HUES6 (cell line): ENCODE data around the gene VDAC1.
A peak's percentile ranks its signal among the peaks of the same experiment; 100 is the strongest.
"Not testable (repeated sequence)": the region's sequence is repeated elsewhere in the genome, so short reads cannot be mapped to it uniquely, and the experiment has no call there.

Source experiments
- H3K27ac ChIP-seq: 2 replicates; pipeline ENCODE4 v1.7.0; 2013; ENCODE audit warnings: low read depth, mild to moderate bottlenecking, low read length, inconsistent platforms
- H3K27me3 ChIP-seq: 2 replicates; pipeline ENCODE4 v1.6.1; 2013; ENCODE audit warnings: low read length; ENCODE audit not compliant: control insufficient read depth, insufficient read depth
- H3K36me3 ChIP-seq: 2 replicates; pipeline ENCODE4 v1.6.1; 2013; ENCODE audit warnings: low read length; ENCODE audit not compliant: control insufficient read depth, insufficient read depth
- H3K4me1 ChIP-seq: 2 replicates; pipeline ENCODE4 v1.6.1; 2013; ENCODE audit warnings: low read length; ENCODE audit not compliant: control insufficient read depth, insufficient read depth
- H3K4me3 ChIP-seq: 2 replicates; pipeline ENCODE4 v1.5.1; 2013; ENCODE audit warnings: low read depth, low read length
- H3K9ac ChIP-seq: one replicate; pipeline ENCODE4 v1.6.1; 2013; ENCODE audit warnings: mild to moderate bottlenecking, low read length
- H3K9me3 ChIP-seq: 2 replicates; pipeline ENCODE4 v1.6.1; 2013; ENCODE audit warnings: low read depth, low read length; ENCODE audit not compliant: control insufficient read depth, insufficient read depth

Gene VDAC1

DNA sequence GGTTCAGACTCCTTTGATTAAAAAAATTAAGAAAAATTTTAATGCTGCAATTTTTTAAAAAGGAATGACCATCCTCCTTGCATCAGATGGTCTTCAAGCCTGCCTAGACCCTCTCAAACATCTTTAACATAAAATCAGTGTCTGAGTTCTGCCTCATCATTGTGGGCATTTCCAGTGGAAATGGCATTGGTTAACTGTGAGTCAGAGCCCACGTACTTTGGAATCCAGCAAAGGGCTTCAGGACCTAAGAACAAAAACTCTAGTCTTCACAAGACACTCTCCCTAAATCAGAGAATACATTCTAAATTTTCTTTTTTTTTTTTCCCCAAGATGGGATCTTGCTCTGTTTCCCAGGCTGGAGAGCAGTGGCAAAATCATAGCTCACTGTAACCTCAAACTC lies 26.9 kb downstream of the VDAC1 start:
- peaks cover 90% of the 10 kb centered on the region for H3K36me3 ChIP-seq
- H3K27me3 ChIP-seq, result no peaks in the 10 kb centered on the region
- no peaks in the 10 kb centered on the region for H3K9me3 ChIP-seq
- H3K9ac ChIP-seq, result no peak overlapping the region
- no peak overlapping the region for H3K4me3 ChIP-seq
- no peaks in the 10 kb centered on the region for H3K4me1 ChIP-seq
- H3K27ac ChIP-seq, result no peak overlapping the region

DNA sequence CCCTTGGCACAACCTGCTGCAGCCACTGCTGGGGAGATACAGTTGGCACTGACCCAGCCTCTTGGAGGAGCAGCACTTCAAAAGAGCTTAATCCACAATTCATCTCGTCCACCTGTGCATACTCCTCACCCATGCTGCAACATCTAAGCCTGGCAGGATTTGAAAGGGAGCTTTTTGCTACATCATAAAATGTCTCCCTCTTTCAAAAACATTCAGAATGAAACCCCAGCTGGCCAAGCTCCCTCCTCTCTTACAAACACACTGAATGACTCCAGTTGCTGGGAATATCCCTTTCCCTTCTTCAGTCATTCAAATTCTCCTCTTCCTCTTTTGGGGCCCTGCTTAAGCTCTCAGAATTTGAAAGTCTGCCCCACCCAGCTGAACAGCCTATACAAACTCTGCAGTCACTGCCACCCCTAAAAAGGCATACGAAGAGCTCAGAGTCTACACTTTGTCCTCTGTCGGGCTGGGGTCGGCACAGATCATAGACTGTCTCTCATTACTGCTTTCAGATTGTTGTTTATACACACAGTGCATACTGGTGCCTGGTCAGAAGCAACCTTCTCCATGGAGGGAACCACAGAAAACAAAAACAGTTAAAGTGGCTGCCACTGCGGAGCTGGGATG lies 27.5 kb downstream of the VDAC1 start:
- H3K9ac ChIP-seq, result no peak overlapping the region
- H3K9me3 ChIP-seq, result no peaks in the 10 kb centered on the region
- H3K27ac ChIP-seq, result no peak overlapping the region
- H3K4me1 ChIP-seq, result no peaks in the 10 kb centered on the region
- H3K4me3 ChIP-seq, result no peak overlapping the region
- no peaks in the 10 kb centered on the region for H3K27me3 ChIP-seq
- peaks cover 93% of the 10 kb centered on the region for H3K36me3 ChIP-seq

- H3K36me3 ChIP-seq, result peaks cover 83% of the 10 kb centered on the region
These were observed 29.2 kb downstream of the VDAC1 start for GRCh38 chr5:133975546-133975945.

GRCh38 chr5:133974142-133974541 lies 30.6 kb downstream of the VDAC1 start:
- no peak overlapping the region for H3K27ac ChIP-seq
- H3K36me3 ChIP-seq, result peaks cover 71% of the 10 kb centered on the region
- no peaks in the 10 kb centered on the region for H3K4me1 ChIP-seq
- H3K9me3 ChIP-seq, result no peaks in the 10 kb centered on the region
- H3K27me3 ChIP-seq, result no peaks in the 10 kb centered on the region
- H3K4me3 ChIP-seq, result no peak overlapping the region
- no peak overlapping the region for H3K9ac ChIP-seq

More at GRCh38 chr5:133975546-133975945, 29.2 kb downstream of the VDAC1 start:
- not testable (repeated sequence) for H3K4me3 ChIP-seq, H3K9me3 ChIP-seq, H3K4me1 ChIP-seq, H3K9ac ChIP-seq, H3K27me3 ChIP-seq, H3K27ac ChIP-seq

- no peaks in the 10 kb centered on the region for H3K9me3 ChIP-seq
- H3K4me3 ChIP-seq, result no peak overlapping the region
- no peak overlapping the region for H3K9ac ChIP-seq
- peaks cover 7% of the 10 kb centered on the region; the same call in 1 of the 2 replicates for H3K4me1 ChIP-seq
- H3K36me3 ChIP-seq, result peaks cover 35% of the 10 kb centered on the region
- H3K27me3 ChIP-seq, result no peaks in the 10 kb centered on the region
- H3K27ac ChIP-seq, result no peak overlapping the region
These were observed 34.4 kb downstream of the VDAC1 start for GRCh38 chr5:133970325-133970909.

- Histone ChIP-seq H3K4me1 (peaks cover 7% of the 10 kb centered on the region; the same call in 1 of the 2 replicates), H3K36me3 (peaks cover 28% of the 10 kb centered on the region), H3K27ac (no peak overlapping the region), H3K4me3 (no peak overlapping the region), H3K9ac (no peak overlapping the region), H3K9me3 (no peaks in the 10 kb centered on the region), H3K27me3 (no peaks in the 10 kb centered on the region)
These were observed 35.0 kb downstream of the VDAC1 start for GRCh38 chr5:133969654-133970324.

- Histone ChIP-seq H3K36me3 (peaks cover 14% of the 10 kb centered on the region), H3K9ac (peak within 1 kb of the TSS; percentile 90), H3K27ac (peak within 1 kb of the TSS; percentile 65; the same call in 1 of the 2 replicates), H3K4me3 (peak within 1 kb of the TSS; percentile 95), H3K4me1 (peaks cover 7% of the 10 kb centered on the region; the same call in 1 of the 2 replicates), H3K9me3 (no peaks in the 10 kb centered on the region), H3K27me3 (no peaks in the 10 kb centered on the region)
These were observed 36.4 kb downstream of the VDAC1 start, which contains the start of gene C5orf15 for GRCh38 chr5:133968204-133968980. C5orf15 (minus strand) TSS chr5:133968625; CDS start chr5:133968584, 41 bp downstream.

DNA sequence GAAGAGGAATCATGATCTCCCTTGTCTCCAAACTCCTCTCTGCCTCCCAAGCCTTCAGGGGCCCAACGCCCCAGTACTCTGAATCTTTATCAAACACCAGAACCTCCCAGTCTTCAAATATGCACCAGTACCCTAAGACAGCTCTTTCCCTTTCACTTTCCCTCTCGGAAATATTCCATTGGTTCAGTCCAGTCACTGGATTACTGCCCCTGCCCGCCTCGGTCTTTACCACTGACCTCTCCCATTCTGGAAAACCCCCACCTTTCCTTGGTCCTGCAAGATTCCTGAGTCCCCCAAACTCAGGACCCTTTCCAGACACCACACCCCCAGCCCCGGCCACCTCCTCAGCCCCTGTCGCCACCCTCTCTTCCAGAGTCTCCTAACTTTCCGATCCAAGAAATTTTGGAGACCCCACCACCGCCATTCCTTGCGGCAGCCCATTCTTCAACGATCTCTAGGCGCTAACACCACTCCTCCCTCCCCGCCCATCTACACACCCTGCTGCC lies 37.0 kb downstream of the VDAC1 start:
- Histone ChIP-seq H3K4me3 (peak overlapping the region; percentile 95), H3K27ac (peak overlapping the region; percentile 65; the same call in 1 of the 2 replicates), H3K9me3 (no peaks in the 10 kb centered on the region), H3K27me3 (no peaks in the 10 kb centered on the region), H3K9ac (peak overlapping the region; percentile 90), H3K4me1 (peaks cover 7% of the 10 kb centered on the region; the same call in 1 of the 2 replicates), H3K36me3 (peaks cover 8% of the 10 kb centered on the region)

DNA sequence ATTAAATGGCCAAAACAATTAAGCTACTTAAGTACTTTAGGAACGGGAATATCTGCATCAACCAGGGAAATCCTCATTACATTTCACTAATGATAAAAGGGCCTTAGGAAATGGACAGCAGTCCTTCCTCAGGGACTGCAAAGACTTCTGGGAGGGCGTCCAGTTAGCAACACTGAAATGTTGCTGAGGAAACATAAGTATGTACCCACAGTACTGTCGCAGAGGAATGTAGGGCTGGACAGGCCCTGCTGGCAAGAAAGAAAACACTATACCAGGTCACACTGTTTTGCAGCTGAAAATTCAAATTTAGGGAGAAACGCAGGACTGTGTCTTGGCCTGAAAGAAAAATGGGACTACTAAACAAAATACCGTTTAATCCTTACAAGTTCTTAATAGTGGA lies 37.7 kb downstream of the VDAC1 start:
- peak overlapping the region; percentile 95 for H3K4me3 ChIP-seq
- H3K27ac ChIP-seq, result no peak overlapping the region
- peaks cover 7% of the 10 kb centered on the region; the same call in 1 of the 2 replicates for H3K4me1 ChIP-seq
- H3K36me3 ChIP-seq, result peaks cover 6% of the 10 kb centered on the region
- no peaks in the 10 kb centered on the region for H3K9me3 ChIP-seq
- H3K27me3 ChIP-seq, result no peaks in the 10 kb centered on the region
- H3K9ac ChIP-seq, result no peak overlapping the region

- Histone ChIP-seq H3K9me3 (no peaks in the 10 kb centered on the region), H3K4me3 (no peak overlapping the region), H3K9ac (no peak overlapping the region), H3K27ac (no peak overlapping the region), H3K27me3 (no peaks in the 10 kb centered on the region), H3K36me3 (peaks cover under 1% of the 10 kb centered on the region), H3K4me1 (peaks cover 7% of the 10 kb centered on the region; the same call in 1 of the 2 replicates)
These were observed 38.7 kb downstream of the VDAC1 start for GRCh38 chr5:133966090-133966489.
